ENCODE data around the gene KHK. TPM values are rescaled to one million over a fixed set of nuclear protein-coding genes. Genes with fewer than 3 reads are reported as not detected.

KHK gene
- total and polyA plus RNA-seq, 2 experiments from 2014 or later = 0.51 TPM; not detected in 1

GRCh38 chr2:27126252-27126710 lies 39.7 kb downstream of the KHK start:
- TF ChIP-seq EZH2phosphoT487 (IDR thresholded peaks at IDR 0.05; ENCODE audit: insufficient read depth, low read depth) (no peak), EZH2 (IDR thresholded peaks at IDR 0.05; ENCODE audit: insufficient read depth, poor library complexity, severe bottlenecking) (no peak)
- Histone ChIP-seq H3K4me2 (ENCODE audit: unreplicated experiment) (no peak overlapping the region), H3K9me3 (ENCODE audit: low read depth) (no peaks in the 10 kb centered on the region), H3K27me3 (replicated peaks; ENCODE audit: insufficient read depth) (peaks cover 11% of the 10 kb centered on the region), H3F3A (ENCODE audit: insufficient read depth) (no peaks in the 10 kb centered on the region), H4K20me1 (ENCODE audit: insufficient read depth) (no peaks in the 10 kb centered on the region), H2AFZ (no peak overlapping the region), H3K9me2 (ENCODE audit: insufficient read depth) (no peaks in the 10 kb centered on the region), H3K4me3 (no peak overlapping the region), H3K36me3 (ENCODE audit: low read depth) (no peaks in the 10 kb centered on the region), H3K9ac (no peak overlapping the region), H3K79me2 (ENCODE audit: insufficient read depth) (no peaks in the 10 kb centered on the region), H3K4me1 (ENCODE audit: insufficient read depth) (no peaks in the 10 kb centered on the region), H3K27ac (no peak overlapping the region)
- DNase-seq = no peak
- WGBS, 2 experiments (ENCODE audit: low coverage in 1 of 2, low lambda C conversion rate in 2 of 2, missing lambda C conversion rate in 2 of 2) = 49 to 54% methylated on average over 5 of the region's 5 CpGs
- in situ Hi-C loops (cut with MboI) = no loop called here

DNA sequence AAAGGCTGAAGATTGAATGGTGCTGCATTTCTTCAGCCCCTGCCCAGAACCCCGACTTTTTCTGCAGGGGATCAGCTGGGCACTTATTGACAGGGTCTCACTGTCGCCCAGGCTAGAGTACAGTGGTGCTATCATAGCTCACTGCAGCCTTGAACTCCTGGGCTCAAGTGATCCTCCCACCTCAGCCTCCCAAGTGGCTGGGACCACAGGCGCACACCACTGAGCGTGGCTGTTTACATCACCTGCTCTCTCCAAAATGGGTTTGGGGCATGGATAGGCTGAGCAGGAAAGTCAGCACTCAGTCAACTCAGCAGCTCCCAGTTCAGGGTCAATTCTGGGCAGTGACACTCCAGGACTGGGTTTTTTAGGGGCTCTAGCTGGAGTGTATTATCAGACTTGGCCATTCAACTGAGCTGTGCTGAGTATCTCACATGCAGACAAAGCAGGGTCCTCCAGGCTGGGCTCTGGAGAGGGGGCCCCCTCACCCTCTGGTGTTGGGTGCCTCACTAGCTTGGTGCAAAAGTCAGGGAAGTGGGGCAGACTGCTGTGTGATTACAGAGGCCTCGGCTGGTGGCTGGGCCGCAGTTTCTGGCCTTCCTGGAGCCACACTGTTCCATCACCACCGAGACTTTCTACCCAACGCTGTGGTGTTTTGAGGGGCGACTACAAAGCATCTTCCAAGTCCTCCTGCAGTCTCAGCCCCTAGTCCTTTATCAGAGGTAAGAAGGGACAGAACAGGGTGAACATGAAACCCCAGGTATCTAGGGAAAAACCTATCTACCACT lies 41.5 kb downstream of the KHK start:
- 74 to 79% methylated on average over 9 of the region's 9 CpGs for WGBS, 2 experiments (ENCODE audit: low coverage in 1 of 2, low lambda C conversion rate in 2 of 2, missing lambda C conversion rate in 2 of 2)
- Histone ChIP-seq H3K9me2 (ENCODE audit: insufficient read depth) (no peaks in the 10 kb centered on the region), H3K4me2 (ENCODE audit: unreplicated experiment) (no peak overlapping the region), H3F3A (ENCODE audit: insufficient read depth) (no peaks in the 10 kb centered on the region), H2AFZ (no peak overlapping the region), H3K79me2 (ENCODE audit: insufficient read depth) (peaks cover 7% of the 10 kb centered on the region), H3K4me3 (no peak overlapping the region), H3K9ac (no peak overlapping the region), H3K4me1 (ENCODE audit: insufficient read depth) (peaks cover 5% of the 10 kb centered on the region; the same call in 1 of the 2 replicates), H4K20me1 (ENCODE audit: insufficient read depth) (no peaks in the 10 kb centered on the region), H3K9me3 (ENCODE audit: low read depth) (no peaks in the 10 kb centered on the region), H3K27ac (no peak overlapping the region), H3K27me3 (replicated peaks; ENCODE audit: insufficient read depth) (no peaks in the 10 kb centered on the region), H3K36me3 (ENCODE audit: low read depth) (no peaks in the 10 kb centered on the region)
- in situ Hi-C loops (cut with MboI) = no loop called here
- no peak for DNase-seq
- TF ChIP-seq EZH2phosphoT487 (IDR thresholded peaks at IDR 0.05; ENCODE audit: insufficient read depth, low read depth) = no peak

DNA sequence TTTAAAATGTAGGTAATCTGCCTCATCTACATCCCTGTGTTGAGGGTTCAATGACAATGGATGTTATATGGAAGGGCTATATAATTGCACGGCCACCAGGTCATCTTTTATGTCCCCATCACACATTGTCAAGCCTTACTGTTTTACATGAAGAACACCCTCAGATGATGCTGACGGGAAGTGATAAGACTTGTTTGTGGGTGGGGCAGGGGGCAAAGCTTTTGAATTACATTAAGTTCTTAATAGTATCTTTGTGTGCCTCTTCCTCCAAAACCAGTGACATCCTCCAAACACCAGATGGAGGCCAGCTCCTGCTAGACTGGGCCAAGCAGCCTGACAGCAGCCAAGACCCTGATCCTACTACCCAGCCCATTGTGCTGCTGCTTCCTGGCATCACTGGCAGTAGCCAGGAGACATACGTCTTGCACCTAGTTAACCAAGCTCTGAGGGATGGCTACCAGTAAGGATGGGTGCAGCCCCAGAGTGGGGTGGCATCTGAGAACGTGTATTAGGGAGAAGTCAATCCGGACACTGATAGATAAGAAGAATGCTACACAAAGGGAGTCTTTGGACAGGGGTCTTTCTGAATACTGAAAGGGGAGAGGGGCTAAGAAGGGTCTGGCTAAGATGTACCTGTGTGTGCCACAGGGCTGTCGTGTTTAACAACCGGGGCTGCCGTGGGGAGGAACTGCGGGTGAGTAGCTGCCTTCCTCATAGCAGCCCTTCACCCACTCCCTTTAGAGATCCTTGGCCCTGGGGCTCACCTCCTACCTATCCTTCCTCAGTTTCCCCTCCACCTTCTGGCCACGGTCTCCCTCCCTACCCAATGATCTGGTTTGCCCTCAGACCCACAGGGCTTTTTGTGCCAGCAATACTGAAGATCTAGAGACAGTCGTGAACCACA lies 42.3 kb downstream of the KHK start:
- Histone ChIP-seq H3K4me2 (ENCODE audit: unreplicated experiment) (no peak overlapping the region), H3F3A (ENCODE audit: insufficient read depth) (no peaks in the 10 kb centered on the region), H2AFZ (no peak overlapping the region), H3K27me3 (replicated peaks; ENCODE audit: insufficient read depth) (no peaks in the 10 kb centered on the region), H3K4me3 (no peak overlapping the region), H3K9me2 (ENCODE audit: insufficient read depth) (no peaks in the 10 kb centered on the region), H3K9me3 (ENCODE audit: low read depth) (no peaks in the 10 kb centered on the region), H3K27ac (no peak overlapping the region), H3K9ac (no peak overlapping the region), H3K4me1 (ENCODE audit: insufficient read depth) (peaks cover 11% of the 10 kb centered on the region; the same call in 1 of the 2 replicates), H4K20me1 (ENCODE audit: insufficient read depth) (no peaks in the 10 kb centered on the region), H3K79me2 (ENCODE audit: insufficient read depth) (peaks cover 15% of the 10 kb centered on the region), H3K36me3 (ENCODE audit: low read depth) (no peaks in the 10 kb centered on the region)
- WGBS, 2 experiments (ENCODE audit: low coverage in 1 of 2, low lambda C conversion rate in 2 of 2, missing lambda C conversion rate in 2 of 2) = 82 to 83% methylated on average over 11 of the region's 11 CpGs
- DNase-seq = no peak
- in situ Hi-C loops (cut with MboI) = no loop called here
- TF ChIP-seq EZH2phosphoT487 (IDR thresholded peaks at IDR 0.05; ENCODE audit: insufficient read depth, low read depth) (no peak), EZH2 (IDR thresholded peaks at IDR 0.05; ENCODE audit: insufficient read depth, poor library complexity, severe bottlenecking) (no peak)

- in situ Hi-C loops (cut with MboI) = no loop called here
- no peaks in the 10 kb centered on the region for H3F3A ChIP-seq (ENCODE audit: insufficient read depth)
- no peak for DNase-seq
- H3K9me2 ChIP-seq (ENCODE audit: insufficient read depth) = no peaks in the 10 kb centered on the region
- H3K4me2 ChIP-seq (ENCODE audit: unreplicated experiment) = no peak overlapping the region
- no peaks in the 10 kb centered on the region for H3K27me3 ChIP-seq (replicated peaks; ENCODE audit: insufficient read depth)
- no peaks in the 10 kb centered on the region for H4K20me1 ChIP-seq (ENCODE audit: insufficient read depth)
- peaks cover 11% of the 10 kb centered on the region; the same call in 1 of the 2 replicates for H3K4me1 ChIP-seq (ENCODE audit: insufficient read depth)
- no peak overlapping the region for H3K4me3 ChIP-seq
- no peaks in the 10 kb centered on the region for H3K36me3 ChIP-seq (ENCODE audit: low read depth)
- no peak overlapping the region for H3K9ac ChIP-seq
- TF ChIP-seq EZH2 (IDR thresholded peaks at IDR 0.05; ENCODE audit: insufficient read depth, poor library complexity, severe bottlenecking) (no peak), EZH2phosphoT487 (IDR thresholded peaks at IDR 0.05; ENCODE audit: insufficient read depth, low read depth) (no peak)
- H2AFZ ChIP-seq = no peak overlapping the region
- no peak overlapping the region for H3K27ac ChIP-seq
- no peaks in the 10 kb centered on the region for H3K9me3 ChIP-seq (ENCODE audit: low read depth)
- 88 to 91% methylated on average over 10 of the region's 10 CpGs for WGBS, 2 experiments (ENCODE audit: low coverage in 1 of 2, low lambda C conversion rate in 2 of 2, missing lambda C conversion rate in 2 of 2)
- H3K79me2 ChIP-seq (ENCODE audit: insufficient read depth) = peaks cover 20% of the 10 kb centered on the region
These were observed 43.8 kb downstream of the KHK start for GRCh38 chr2:27130396-27130795.
